CD4-positive, alpha-beta T cell treated with Interleukin-12 subunit alpha and Interleukin-12 subunit beta, for 1 hour (primary cell): ENCODE results near the gene PLEKHG4.

Source experiments
- DNase-seq: peaks from one replicate; pipeline ENCODE4 v3.0.0-alpha.2; 2020

The PLEKHG4 gene

DNA sequence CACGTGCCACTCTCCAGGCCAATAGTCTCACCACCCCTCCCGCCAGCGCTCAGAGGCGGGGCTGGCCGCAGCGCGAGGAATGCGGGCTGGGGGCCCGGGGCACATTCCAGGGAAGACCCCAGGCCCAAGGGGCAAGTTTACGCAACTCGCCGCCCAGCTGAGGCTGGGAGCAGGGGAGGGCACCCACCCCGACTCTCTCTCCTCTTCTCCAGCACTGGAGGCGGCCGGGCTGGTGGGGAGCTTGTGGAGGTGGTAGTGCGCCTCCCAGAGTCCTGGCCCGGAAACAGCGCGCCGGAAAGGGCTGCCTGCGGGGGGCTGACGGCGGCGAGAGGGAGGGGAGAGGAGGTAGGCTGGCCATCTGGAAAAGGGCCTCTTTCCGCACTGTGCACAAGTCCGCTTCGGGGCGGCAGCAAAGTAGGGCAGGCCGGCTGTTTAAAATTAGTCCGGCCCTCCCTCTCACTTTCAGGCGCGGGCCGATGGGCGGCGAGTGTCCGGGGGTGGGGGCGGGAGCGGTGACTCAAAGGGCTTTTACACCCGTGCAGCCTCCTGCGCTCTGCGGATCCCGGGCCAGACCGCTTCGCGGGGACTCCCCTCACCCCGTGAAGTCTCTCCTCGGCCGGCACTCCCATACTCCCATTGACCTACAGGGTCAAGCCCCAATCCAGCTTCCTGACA, 33.1 kb upstream of the PLEKHG4 start:
- peak; percentile 45 for DNase-seq

DNA sequence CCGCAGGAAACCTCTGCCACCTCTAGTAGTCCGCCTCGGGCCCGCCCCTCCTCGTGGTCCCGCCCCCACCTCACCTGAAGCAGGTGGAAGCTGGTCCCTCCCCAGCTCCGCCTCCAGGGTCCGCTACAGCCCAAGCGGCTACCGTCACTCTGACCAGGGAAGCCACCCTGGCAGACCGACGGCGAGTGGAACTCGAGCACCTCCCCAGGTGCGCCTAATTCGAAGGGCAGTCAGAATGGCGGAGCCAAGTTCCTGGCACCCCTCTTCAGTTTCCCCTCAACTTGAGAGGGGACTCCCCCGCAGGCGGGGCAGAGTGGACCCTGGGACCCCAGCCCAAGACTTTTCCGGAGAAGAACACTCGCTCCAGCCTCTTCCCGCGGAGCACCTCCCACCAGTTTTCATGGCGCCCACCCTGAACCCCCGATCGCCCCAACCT, 32.6 kb upstream of the PLEKHG4 start:
- DNase-seq: peak; percentile 57

DNA sequence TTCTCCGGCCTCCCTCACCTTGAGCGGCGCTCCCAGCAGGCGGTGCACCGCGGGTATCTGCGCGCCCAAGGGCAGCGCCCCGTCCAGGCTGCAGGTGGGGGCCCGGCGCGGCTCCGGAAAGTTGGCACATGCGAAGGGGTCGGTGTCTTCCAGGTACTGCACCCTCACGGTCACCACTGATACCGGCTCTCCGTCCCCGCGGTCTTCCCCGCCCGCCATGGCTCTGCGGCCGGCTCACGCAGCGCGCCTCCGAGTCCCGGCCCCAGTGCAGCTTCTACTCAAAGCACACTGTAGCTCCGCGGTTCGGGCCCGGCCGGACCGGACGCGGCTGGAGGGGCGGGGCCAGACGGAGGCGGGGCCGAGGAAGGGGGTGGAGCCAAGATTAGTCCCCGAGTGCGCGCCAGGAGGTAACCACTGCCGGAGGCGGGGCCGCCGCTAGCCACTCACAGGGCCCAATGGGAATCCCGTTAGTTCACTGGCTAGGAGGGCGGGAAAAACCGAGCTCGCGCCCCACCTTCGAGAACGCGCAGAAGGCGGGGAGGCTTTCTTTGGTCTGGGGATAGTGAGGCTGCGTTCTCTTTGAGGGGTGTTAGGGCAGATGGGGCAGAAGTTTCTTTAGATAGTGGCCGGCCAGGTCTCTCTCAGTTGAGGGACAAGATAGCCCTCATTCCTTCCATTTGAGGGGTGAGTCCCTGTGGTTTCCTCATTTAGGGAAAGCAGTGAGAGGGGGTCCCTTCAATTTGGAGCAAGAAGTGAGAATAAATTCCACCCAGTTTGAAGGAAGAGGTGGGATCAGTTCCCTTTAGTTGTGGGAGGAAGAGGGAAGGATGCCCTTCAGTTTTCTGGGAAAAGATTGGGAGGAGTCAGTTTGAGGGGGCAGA, 31.9 kb upstream of the PLEKHG4 start, which contains the start of gene FHOD1:
Gene FHOD1, minus strand, starts transcription at position 290 of the 881 bp plus-strand sequence. Its CDS starts 71 bp downstream, at position 219.
- peak; percentile 96 for DNase-seq

DNA sequence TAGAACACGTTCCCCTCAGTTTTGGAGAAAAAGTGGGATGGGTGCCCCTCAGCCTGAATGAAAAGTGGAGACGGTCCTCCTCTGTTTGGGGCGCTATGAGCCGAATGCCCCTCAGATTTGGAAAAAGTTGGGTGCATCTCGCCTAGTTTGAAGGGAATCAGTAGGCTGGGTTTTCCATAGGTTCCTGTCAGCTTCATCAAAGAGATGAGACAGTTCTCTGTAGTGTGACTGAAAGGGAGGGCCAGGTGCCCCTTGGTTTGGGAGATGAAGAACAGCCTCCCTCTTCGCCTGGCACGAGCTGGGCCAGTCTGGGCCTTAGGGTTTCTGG, 31.3 kb upstream of the PLEKHG4 start:
- DNase-seq: no peak

DNA sequence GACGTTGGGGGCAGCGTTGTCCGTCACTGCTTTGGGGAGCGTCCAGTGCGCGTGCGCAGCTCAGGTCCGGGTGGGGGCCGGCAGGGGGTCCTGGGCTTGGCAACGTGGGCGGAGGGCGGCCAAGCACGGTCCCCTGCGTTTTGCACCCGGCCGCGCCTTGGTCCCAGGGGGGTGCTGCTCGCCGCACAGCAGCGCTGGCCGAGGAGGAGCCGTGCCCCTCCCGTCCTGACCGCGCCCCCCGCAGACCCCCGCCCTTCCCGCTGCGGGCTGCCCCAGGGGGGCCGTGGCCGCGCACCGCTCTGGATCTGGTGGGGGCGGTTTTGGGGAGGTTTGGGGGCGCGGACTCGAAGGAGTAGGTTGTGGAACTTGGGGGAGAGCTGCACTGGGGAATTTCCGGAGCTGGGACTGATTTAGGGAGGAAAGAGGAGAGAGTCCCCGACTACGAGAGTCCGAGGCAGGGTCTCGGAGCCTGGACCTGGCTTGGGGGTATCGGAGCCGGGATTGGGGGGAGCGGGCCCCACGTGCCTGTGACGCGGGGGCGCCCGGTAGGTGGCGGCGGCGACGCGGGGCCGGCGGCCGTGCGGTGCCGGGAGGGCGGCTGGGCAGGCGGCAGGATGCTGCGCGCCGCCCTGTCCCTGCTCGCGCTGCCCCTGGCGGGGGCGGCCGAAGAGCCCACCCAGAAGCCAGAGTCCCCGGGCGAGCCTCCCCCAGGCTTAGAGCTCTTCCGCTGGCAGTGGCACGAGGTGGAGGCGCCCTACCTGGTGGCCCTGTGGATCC, 30.7 kb upstream of the PLEKHG4 start, which contains the start of gene SLC9A5:
Gene SLC9A5, plus strand, starts transcription at position 579 of the 777 bp plus-strand sequence. Its CDS starts 36 bp downstream, at position 615.
- peak; percentile 29 for DNase-seq

DNA sequence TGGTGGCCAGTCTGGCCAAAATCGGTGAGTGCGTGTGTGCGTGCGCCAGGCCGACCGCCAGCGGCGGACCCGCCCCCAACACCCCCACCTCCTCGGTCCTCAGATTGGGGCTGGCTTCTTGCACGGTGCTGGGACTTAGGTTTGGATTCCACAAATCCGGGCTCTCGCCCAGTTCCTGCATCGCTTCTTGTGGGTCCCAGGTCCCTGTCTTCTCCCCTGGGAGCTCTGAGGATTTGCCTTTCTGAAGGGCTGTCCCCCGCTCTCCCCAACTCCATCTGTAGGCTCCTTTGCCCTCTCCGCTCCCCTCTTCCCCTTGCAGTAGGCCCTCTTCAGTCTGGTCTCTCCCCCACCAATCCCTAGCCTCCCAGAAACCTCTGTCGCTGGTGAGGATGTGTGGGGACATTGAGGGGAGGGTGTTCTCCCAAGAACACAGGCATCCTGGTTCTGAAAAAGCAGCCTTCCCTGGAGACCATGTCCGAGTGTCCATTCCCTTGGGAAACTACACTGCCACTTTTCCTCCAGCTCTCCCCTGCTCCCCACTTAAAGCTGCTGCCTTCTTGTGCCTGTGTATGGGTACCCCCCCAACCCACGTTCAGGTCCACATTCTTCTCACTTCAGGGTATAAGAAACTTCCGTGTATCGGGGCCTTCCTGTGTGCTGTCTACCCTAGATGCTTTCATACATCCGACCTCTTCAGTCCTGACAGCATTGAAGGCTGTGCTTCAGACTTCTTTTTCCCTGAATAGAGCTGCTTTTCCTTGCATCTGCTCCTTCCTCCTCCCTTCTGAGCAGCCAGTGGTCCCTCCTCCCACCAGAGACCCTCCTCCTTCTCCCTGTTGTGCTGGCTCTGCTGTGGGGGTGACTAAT, 29.9 kb upstream of the PLEKHG4 start:
- DNase-seq: no peak

DNA sequence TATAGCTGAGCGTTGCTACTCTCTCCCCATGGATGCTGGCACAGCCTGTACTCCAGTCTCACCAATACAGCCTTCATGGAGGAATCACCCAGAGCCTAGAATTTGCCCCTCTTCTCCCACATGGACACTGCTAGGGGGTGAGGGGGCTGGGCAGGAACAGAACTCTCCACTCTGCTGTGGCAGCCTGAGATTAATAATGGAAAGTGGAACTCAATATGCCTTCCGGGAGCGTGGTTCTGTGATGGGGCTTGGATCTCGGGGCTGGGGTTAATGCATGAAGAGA, 29.3 kb upstream of the PLEKHG4 start:
- DNase-seq: no peak

DNA sequence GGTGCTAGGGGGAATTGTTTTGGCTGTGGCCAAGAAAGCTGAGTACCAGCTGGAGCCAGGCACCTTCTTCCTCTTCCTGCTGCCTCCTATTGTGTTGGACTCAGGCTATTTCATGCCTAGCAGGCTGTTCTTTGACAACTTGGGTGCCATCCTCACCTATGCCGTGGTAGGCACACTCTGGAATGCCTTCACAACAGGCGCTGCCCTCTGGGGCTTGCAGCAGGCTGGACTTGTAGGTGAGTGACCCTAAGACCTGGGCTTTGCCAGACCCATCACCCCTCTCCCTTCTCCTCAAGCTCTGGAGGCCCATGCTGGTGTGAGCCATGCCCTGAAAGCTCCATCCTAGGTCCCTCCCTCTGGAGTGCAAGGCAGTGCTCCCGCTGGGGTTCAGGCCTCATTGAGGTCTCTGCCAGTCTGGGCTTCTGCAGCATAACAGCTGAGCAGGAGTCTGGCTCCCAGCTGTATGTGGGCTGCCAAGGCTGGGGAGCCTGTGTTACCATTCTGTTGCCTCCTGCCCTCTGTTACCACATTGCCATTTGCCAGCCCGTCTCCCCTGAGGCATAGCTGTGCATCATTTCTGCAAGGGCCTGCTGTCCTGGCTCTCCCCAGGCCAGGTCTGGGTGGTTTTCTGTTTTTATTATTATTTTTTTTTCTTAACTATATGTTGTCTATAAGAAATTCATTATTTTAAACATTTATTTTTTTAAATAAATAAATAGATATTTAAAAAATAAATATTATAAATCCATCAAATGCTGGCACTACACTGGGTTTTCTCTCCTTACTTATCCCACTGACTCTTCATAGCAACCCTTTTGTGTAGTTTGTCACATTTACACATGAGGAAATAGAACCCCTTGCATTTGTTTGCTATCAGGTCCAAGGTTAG, 26.5 kb upstream of the PLEKHG4 start:
- DNase-seq: no peak

DNA sequence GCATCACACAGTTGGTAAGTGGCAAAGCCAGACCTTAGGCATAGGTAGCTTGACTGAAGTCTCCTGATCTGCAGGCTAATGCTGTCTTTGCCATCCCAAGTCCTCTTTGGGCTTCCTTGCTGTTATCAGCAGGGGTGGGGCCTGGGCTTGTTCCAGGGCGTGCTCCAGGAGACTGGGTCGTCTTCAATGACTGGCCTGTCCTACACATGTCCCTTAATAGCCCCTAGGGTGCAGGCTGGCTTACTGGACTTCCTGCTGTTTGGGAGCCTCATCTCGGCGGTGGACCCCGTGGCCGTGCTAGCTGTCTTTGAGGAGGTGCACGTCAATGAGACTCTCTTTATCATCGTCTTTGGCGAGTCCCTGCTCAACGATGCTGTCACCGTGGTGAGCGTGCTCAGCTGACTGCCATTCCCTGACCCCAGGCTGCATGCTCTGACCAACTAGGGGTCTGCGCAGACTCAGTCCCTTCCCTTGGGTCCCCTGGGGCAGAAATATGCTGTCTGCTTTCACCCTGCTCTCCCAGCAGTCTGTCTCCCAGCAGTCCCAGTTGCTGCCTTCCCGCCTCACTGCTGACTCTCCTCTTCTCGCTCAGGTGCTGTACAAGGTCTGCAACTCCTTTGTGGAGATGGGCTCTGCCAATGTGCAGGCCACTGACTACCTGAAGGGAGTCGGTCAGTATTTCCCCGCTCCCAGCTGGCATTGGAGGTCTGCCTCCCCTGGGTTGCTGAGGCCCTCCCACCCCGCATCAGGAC, 24.4 kb upstream of the PLEKHG4 start:
- no peak for DNase-seq

DNA sequence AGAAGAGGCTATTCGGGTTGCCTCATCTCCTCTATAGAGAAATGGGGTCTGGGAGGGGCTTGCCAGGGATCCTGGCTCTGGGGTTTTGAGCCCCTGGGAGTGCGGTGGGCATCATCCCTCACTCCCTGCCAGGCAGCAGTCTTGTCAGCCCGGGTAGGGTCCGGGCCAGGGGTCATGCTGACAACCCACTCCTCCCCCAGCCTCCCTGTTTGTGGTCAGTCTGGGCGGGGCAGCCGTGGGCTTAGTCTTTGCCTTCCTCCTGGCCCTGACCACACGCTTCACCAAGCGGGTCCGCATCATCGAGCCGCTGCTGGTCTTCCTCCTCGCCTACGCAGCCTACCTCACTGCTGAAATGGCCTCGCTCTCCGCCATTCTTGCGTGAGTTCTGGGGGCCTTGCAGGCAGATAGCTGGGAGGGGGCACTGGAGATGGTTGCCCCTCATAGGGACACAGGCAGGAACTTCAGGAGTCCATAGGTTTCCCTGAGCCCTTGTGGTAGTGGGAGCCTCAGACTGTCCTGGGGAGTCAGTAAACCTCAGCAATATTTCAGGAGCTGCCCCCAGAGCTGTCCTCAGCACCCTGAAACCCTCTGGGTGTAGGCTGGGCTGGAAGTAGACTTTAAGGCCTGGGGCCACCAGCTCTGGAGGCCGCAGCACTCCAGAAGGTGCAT, 23.6 kb upstream of the PLEKHG4 start:
- DNase-seq: no peak

DNA sequence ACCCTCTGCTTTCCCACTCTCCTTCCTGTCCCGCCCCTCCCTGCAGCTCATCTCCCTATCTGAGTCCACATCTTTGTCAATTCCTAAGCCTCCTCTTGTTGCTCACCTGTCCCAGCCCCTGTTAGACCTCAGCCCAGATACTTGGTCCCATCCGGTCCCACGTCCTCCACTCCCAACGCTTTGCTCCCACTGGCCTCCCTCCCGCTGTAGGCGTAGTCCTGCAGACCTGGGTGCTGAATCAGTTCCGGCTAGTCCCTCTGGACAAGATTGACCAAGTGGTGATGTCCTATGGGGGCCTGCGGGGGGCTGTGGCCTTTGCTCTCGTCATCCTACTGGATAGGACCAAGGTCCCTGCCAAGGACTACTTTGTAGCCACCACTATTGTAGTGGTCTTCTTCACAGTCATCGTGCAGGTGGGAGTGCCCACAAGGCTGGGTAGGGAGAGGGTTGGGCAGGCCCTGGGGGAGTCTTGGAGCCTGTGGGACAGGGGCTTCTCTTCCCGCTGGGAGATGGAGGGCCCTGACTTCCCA, 22.6 kb upstream of the PLEKHG4 start:
- no peak for DNase-seq

DNA sequence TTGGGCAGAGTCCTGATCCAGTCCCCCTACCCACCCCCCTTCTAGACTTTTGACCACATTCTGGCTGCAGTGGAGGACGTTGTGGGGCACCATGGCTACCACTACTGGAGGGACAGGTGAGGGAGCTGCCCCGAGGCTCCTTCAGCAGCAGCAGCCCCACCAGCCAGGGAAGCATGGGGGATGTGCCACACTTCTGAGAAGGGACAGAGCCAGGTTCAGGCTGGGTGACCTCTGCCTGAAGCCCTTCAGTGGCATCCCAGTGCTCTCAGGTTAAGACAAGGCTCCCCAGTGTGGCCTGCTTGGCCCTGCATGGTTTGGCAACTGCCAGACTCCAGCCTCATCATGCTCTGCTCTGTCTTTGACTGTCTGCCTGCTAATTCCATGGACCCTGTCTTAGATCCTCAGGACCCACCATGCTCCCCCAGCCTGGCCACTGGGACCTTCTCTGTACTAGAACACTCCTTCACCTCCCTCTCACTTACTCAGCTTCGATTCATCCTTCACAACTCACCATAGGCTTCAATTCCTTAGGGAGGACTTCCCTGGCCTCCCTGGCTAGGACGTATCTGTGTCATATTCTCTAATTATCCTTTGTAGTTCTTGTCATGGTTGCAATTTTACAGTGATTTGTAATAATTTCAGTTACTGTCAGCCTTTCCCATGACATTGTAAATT, 21.7 kb upstream of the PLEKHG4 start:
- DNase-seq: no peak

DNA sequence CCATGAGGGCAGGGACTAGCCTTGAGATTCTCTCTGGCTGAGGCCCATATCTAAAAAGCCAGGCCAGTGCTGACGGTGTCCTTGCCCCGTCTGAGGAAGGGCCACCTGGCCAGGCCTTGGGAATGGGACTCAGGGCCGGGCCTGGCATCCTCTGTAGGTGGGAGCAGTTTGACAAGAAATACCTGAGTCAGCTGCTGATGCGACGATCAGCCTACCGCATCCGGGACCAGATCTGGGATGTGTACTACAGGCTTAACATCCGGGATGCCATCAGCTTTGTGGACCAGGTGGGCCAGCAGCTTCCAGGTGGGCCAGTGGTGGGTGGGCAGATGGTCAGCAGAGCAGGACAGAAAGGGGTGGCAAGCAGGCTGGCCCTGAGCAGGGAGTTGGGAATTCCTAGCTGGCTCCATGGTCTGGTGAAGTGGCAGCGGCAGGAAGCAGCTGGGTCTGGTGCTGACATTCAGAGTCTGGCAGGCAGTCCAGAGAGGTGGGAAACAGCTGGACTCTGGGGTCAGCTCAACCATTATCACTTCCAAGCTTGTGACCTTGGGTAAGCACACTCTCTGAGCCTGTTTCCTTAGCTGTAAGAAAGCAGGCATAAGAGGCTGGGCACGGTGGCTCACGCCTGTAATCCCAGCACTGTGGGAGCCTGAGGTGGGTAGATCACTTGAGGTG, 21.0 kb upstream of the PLEKHG4 start:
- DNase-seq: no peak

DNA sequence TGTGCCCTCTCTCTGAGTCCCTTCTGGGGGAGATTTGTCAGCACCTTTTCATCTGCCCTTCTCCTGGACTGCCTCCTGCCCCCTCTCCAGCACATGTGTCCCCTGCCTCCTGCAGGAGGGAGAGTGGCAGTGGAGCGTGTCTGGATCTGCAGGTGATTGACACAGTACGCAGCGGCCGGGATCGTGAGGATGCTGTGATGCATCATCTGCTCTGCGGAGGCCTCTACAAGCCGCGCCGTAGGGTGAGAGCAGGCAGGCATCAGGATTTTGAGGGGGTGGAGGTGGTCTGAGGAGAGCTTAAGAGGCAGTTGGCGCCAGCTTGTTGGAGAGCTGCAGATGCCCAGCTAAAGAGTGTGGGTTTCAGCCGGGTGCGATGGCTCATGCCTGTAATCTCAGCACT, 19.6 kb upstream of the PLEKHG4 start:
- DNase-seq: no peak

DNA sequence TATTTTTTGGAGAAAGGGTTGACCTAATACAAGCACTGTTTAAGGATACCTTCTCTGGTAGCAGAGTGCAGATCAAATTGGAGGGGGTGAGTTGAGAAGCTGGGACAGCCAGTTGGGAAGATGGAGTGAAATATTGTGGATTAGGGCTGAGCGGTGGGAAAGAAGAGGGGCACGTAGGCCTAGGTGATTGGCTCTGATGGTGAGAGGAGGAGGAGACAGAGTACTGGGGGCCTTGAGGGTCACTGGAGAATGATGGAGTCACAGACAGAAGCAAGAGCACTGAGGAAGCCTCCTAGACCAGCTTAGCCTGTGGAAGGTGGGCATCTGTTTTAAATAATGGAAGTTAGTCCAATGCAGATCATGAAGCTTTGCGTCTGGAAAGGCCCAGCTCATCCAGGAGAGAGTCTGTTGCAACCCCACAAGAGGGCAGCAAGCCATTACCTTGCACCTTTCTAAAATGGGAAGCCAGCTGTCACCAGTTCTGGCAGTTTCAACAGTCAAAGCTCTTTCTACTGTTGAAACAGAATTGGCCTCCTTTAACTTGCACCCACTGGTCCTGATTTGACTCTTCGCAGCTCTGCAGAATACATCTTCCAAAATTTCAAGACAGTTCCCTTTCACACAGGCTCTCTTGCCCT, 18.8 kb upstream of the PLEKHG4 start:
- DNase-seq: peak; percentile 30

DNA sequence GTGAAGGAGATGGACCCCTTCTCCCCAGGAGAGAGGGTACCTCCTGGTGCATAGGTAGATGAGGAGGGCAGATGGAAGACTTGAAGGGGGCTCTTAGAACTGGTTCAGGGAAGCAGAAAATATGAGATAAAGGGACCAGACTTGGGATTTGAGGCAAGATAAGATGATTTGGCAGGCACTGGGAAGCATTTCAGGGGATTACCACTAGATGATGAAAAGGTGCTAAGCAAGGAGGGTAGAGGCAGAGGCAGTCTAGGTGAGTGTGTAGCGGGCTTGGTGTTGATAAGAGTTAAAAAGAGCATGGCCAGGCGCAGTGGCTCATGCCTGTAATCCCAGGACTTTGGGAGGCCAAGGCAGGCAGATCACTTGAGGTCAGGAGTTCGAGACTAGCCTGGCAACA, 16.1 kb upstream of the PLEKHG4 start:
- no peak for DNase-seq

DNA sequence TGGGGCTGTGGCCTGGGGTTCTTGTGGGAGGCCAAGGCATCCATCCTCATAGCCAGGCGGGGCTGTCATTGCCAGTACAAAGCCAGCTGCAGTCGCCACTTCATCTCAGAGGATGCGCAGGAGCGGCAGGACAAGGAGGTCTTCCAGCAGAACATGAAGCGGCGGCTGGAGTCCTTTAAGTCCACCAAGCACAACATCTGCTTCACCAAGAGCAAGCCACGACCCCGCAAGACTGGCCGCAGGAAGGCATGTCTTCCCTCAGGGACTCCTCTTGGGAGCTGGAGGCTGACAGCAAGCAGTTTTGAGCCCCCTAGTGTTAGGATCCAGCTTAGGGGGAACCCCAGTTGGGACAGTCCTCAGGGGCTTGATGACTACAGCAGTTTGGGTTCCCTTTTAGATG, 15.1 kb upstream of the PLEKHG4 start:
- no peak for DNase-seq

DNA sequence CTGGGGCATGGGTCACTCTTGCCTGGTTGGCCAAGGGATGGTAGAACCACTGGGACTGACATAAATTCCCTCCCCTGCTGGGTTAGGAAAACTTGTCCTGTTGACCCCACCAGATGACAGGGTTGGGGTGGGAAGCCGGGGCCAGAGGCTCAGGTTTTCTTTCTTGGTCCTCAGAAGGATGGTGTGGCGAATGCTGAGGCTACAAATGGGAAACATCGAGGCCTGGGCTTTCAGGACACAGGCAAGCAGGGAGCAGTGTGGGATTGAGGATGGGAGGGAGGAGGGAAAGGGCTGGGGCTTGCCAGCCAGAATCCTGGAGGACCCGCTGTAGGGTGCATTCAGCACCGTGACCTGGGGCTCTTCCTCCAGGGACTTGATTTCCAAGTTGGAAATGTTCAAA, 14.5 kb upstream of the PLEKHG4 start:
- DNase-seq: no peak
